ENCODE results near the gene CHURC1.
A peak's percentile ranks its signal among the peaks of the same experiment; 100 is the strongest.

The CHURC1 gene

DNA sequence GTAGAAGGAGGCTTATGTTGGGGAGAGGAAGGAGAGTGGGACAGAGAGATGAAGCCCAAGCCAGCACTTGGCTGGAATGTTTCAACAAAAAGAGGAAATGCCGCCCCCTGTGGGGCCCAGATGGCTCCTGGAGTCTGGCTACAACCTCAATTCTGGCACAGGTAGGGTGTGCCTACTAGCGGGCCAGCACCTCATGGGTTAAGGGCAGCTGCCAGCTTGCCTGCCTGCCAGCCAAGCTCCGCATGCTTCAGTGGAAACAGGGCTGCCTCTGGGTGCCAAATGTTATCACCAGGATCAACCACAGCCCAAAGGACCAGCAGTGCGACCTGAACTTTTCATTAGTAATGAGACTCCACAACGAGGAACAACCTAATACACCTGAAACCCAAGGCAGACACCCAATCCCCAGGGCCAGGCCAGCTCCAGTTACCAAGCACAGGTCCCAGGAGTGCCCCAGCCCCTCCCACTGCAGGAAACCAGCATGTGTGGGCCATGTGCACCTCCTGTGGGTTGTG, 46.6 kb downstream of the CHURC1 start:
- no peak for DNase-seq

DNA sequence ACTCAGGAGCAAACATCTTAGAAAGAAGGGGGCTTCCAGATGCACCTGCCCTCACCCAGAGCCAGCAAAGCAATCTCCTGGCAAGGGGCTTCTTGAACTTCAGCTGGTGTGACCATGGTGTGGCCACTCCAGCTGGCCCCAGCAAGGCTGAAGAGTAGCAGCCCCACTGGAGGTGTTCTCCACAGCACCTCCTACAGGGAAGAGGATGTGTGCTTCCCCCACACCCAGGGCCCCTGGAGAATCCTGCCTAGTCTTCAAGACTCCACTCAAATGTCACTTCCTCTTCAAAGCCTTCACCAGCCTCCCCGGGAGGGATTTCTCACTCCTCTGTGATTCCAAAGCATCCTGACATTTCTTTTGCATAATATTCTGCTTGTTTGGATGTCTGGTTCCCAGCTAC, 49.4 kb downstream of the CHURC1 start:
- no peak for DNase-seq

DNA sequence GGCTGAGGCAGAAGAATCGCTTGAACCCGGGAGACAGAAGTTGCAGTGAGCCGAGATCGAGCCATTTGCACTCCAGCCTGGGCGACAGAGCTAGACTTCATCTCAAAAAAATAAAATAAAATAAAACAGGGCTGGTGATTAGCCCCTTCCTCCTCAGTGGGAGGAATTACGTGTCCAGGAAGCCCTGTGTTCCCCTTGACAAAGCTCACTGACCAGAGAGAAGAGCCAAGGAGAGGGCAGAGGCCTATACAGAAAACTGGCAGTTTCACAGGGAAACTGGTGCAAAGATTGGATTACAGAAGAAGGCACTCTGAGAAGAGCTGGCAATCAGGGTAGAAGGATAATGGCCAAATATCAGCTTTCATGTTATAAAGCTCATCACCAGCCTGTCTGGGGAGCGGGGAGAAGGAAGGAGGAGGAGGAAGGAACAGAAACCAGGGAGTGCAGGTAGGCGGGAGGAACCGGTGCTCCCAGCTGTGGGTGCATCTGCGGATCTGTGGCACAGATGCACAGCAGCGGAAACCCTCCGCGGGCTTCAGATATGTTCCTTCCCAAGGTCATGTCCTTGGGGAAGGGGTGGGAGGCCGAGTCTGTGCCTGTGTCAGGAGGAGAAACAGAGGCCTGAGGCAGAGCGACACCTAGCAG, 51.2 kb downstream of the CHURC1 start:
- no peak for DNase-seq

DNA sequence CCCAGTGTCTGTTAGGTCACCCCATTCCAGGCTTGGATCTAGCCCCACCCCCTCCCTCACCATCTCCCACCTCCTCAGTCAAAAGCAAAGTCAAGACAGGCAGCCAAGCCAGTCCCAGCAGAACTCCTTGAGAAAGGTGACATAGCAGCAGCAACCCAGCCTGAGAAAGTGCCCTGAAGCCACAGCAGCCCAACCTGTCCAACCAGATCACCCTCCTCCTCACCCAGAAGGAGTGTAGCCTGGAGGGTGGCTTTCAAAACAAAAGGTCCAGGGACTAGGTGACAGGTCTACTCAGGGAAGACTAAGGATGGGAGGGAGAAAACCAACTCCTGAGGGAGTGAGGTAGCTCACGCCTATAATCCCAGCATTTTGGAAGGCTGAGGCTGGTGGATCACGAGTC, 52.7 kb downstream of the CHURC1 start:
- no peak for DNase-seq

DNA sequence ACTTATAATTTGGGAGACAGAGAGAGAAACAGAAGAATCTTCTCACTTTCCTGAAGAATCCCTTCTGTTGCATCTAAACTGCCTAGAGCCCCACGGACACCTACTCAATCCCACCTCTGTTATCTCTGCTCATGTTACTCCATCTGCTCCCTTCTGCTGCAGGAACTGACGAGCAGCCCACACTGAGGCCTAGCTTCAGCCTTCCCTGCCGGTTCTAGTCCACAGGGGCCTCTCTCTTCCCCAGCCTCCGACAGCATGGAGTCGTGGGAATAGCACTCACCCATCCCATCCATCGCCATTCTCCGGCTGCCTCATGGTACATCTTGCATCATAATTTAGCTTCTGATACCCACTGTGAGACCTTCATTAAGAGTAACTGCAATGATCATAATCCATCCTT, 53.9 kb downstream of the CHURC1 start:
- no peak for DNase-seq

DNA sequence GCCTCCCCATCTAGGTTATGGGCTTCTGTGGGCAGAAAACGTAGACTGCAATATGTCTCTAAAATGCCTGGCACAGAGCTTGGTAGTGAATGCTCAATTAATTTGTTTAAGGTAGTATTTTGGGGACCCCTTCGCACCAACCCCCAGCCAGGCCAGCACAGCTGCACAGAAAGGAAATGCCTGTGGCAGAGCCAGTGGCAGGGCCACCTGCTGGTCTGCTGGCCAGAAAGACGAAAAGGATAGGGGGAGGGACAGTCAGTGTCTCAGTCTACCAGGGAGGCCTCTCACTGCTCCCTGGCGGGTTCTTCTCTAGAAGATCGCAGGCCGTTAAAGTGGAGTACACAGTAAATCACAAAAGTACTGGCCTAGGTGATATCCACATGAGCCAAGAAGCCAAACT, 54.4 kb downstream of the CHURC1 start:
- no peak for DNase-seq

DNA sequence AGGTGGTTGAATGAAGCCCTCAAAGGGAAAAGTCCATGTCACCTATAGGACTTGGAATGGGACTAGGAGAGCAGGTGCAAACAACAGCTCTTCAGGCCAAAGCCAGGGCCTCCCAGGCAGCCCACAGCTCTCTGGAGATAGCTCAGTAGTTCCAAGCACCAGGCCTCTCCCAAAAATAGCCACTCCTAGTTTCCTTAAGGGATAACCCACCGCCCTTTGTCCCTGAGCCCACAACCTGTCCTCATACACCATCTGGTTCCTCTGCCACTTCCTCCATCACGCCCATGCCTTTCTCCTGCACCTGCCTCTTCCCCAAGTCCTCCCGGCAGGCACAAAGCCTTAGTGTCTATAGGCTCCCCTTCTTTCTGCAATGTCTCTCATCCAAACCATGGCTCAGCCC, 55.8 kb downstream of the CHURC1 start:
- DNase-seq: no peak

DNA sequence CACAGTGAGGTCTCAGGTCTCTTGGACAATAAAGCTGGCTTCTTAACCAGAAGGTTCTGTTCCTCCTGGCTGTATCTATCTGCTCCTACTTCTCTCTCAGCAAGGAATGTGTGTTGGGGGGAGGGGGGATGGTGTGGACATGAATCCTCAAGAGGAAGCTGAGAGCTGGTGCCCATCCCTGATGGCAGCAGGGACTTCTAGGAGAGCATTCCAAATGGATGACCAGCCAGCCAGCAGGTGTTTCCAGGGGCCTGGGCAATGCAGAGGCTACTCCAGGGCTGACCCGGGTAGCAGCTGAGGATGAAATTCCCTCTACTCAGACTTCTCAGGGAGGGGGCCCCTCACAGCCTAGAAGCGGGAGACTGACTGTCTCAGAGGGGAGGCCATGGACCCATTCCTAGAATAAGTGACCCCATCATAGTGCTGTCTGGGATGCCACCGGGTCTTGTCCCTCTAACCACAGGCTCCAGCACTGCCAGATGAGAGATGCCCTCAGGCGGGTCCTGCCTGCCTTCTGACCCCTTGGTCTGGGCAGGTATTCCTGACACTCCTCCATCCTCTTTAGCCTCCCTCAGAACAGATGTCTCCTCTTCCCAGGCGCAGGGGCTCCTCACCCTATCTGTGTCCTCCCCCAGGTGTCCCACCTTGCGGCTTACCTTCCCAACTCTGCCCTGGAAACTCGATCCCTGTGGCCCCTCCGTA, 56.7 kb downstream of the CHURC1 start:
- peak; percentile 45 for DNase-seq

DNA sequence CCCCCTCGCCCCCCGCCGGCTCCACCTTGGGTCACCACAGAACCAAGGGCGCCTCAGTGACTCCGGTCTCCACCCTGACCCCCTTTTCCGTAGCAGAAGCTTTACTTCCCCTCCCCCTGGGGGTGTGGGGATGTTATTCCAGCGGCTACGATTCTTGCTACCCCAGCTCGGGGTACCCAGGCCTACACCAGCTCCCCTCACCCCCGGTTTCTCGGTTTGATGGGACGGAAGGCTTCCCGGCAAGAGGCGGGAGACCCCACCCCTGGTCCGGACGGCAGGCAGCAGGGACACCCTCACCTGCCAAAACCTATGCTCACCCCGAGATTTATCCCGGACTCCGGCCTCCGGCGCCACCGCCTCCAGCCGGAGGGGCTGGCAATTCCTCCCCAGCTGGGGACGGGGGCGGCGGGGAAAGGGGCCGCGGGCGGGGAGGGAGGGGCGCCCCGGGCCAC, 57.3 kb downstream of the CHURC1 start:
- DNase-seq: peak; percentile 54

DNA sequence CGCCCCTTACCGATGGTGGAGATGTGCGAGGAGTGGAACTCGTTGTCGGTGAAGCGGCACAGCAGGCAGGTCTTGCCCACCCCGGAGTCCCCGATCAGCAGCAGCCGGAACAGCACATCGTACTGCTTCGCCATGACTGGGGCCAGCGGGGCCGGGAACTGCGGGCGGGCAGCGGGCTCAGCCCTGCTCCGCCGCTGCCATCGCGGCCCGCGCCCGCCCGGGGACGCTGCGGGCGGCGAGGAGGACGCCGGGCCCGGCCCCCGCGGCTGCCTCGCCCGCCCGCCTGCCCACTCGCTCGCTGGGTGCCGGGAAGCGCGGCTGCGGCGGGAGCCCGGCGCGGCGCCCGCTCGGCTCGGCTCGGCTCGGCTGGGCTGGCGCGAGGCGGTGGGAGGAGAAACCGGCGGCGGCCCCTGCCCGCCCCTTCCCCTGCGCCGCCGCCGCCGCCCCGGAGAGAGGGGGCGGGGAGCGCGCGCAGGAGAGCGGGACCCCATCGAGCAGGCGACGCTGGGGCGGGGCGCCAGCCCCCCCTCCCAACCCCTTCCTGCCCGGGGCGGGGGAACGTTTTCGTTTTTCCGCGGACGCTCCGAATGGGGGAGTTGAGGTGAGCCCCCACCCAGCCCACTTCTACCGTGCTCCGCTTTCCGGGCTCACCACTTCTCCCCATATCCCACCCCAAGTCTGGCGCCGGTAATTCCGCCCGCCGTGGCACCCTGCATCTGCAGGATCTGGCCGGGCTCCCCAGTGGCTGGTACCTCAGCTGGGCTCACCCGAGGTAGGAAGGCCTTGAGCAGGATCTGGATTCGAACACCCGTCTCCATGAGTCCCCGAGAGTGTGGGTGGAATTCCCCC, 57.9 kb downstream of the CHURC1 start, which contains the start of gene RAB15:
TSS of gene RAB15 (minus strand) at position 394 of the 849 bp plus-strand sequence. CDS start at position 134, 260 bp downstream.
- peak; percentile 69 for DNase-seq

DNA sequence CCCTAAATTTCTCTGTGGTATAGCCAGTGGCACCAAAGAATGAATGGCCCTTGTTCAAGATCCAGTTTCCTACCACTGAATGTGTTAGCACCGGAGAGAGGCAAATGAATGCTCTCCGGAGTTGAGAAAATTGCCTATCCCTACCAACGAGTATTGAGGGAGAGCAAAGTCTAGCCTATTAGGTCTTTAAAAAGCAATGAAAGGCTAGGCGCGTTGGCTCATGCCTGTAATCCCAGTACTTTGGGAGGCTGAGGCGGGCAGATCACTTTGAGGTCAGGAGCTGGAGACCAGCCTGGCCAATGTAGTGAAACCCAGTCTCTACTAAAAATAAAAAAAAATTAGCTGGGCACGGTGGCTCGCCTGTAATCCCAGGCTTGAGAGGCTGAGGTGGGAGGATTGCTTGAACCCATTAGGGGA, 58.8 kb downstream of the CHURC1 start:
- DNase-seq: no peak

DNA sequence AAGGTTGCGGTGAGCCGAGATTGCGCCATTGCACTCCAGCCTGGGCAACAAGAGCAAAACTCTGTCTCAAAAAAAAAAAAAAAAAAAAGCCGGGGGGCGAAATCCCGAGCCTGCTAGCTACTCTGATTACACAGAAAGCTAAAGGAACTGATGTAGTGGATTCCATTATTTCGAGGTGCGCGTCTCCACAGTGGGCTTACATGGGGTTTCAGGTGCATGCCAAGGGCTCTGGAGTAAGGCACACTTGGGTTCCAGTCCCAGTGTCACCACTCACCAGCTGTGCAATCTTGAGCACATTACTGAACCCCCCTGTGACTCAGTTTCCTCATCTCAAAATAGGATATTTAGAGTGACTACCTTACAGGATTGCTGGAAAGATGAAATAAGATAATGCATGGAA, 59.6 kb downstream of the CHURC1 start:
- no peak for DNase-seq

DNA sequence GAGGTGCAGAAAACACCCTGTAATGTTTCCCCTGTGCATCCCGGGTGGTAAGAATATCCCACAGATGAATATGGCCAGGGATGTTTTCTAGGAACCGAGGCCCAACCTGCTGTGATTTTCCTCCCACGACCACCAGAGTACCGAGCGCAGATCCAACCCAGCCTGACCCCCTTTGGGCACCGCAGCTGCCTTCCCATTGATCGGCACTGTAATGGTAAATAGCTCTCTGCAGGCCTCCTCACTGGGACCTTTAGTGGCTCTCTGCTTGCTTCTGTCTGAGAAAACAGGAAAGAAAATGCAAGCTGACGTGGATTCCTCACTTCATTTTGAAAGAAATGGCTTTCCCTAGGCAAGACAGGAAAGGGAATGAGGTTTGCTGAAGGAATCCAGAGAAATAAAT, 60.3 kb downstream of the CHURC1 start:
- DNase-seq: no peak

DNA sequence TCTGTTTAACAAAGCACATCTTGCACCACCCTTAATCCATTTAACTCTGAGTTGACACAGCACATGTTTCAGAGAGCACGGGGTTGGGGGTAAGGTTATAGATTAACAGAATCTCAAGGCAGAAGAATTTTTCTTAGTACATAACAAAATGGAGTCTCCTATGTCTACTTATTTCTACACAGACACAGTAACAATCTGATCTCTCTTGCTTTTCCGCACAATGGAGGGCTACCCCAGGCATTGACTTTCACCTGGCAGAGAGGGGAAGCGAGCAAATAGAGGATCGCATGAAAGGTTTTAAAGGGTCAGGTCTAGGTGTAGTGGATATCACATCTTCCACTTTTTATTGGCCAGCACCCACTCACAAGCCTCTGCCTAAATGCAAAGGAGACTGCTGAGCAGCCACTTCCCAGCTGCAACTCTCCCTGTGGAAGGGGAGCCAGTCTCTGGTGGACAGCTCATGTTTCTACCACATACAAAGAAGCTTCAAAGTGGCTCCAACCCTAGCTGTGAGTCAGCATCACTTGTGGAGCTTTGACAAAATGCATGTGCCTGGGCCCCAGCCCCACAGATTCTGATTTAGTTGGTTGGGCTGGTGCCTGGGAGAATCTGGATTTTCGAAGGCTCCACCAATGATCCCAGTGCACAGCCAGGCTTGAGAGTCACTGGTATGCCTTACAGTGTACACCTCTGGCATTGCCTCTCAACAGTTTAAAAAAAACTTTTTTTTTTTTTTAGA, 65.2 kb downstream of the CHURC1 start:
- DNase-seq: no peak

DNA sequence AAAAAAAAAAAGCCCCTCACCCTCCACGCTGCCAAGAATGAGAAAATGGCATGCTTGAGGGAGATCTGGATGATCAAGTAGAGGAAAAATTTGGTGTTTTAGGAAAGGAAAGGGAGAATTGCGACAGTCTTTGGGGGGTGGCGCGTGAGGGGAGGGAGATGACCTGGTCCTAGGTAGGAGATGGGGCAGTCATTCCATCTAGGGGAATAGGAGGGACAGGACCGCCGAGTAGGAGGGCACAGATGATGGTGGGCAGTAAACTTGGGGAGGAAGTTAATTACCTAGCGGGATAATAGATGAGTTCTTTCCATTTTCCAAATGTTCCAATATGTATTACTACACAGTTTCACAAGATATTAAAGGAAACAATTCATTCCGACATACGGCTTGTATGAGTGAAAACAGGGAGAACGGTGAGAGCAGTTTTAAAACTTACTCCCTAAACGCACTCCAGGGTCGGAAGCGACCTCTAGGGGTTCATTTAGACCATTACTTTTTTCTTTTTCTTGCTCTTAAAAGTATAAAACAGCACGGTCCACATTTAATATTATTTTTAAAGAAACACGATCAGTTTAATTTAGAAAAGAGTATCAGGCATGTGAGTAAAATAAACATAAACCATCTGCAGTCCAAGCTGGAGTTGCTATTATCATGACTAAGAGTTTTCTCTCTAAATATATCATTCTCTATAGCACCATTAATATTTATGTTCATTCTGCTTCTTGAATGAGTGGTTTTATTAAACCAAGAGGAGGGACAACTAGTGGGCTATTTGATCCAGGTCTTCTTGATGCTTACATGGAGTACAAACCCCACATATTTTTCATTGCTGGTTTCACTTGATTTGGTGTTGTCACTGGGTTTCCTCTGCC, 69.4 kb downstream of the CHURC1 start:
- DNase-seq: no peak

All from femur (tissue), 1 donor.